GM20000 (cell line): ENCODE data around the gene SLC29A4.

Experiments
- DNase-seq: peaks from one replicate; pipeline ENCODE4 v3.0.0; 2012; ENCODE audit warnings: low spot score
- CTCF ChIP-seq: IDR thresholded peaks from 2 replicates; pipeline ENCODE4 v1.5.1; 2012; ENCODE audit warnings: mild to moderate bottlenecking, control low read depth; ENCODE audit errors: extremely low read depth, missing control alignments

The SLC29A4 gene

GRCh38 chr7:5348134-5349004 is 65.6 kb downstream of the SLC29A4 start:
- TF ChIP-seq CTCF: no peak
- DNase-seq: no peak

GRCh38 chr7:5349005-5349380 is 66.2 kb downstream of the SLC29A4 start:
- TF ChIP-seq CTCF: no peak
- DNase-seq: no peak

DNA sequence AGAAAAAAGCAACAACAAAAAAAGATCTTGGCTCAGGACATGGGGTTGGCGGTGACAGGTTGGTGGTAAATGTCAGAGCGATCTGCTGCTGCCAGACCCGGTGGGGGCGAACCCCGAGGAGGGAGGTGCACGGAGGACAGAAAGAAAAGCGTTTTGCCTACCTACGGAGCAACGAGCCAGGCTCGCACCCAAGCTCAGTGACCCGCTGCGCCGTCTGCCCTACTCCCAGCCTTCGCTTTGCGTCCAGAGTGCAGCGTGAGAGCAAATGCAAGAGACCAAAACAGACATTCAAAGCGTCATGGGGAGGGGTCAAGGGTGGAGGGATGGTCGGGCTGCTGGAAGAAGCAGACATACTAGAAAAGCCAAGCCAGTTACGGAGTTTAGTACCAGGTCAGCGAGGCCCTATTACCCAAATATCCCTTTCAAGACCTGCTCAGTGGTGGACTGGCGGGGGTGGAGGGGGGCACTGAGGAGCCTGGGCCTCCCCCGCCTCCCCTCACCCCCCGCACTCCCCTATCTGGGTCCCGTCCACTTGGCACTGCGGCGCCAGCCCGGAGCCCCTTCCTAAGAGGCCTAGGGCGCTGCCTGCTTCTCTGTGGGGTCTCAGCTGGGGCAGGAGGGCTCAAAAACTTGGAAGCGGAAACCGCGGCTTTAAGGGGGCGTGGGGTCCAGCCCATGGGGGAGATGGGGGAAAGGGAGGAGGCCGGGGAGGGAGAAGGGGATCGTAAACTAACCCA is 66.9 kb downstream of the SLC29A4 start:
- DNase-seq: no peak
- TF ChIP-seq CTCF: no peak

- DNase-seq: no peak
- TF ChIP-seq CTCF: no peak
These were observed 67.4 kb downstream of the SLC29A4 start for GRCh38 chr7:5350174-5350463.

- TF ChIP-seq CTCF: no peak
- no peak for DNase-seq
These were observed 68.0 kb downstream of the SLC29A4 start for GRCh38 chr7:5350600-5351385.

DNA sequence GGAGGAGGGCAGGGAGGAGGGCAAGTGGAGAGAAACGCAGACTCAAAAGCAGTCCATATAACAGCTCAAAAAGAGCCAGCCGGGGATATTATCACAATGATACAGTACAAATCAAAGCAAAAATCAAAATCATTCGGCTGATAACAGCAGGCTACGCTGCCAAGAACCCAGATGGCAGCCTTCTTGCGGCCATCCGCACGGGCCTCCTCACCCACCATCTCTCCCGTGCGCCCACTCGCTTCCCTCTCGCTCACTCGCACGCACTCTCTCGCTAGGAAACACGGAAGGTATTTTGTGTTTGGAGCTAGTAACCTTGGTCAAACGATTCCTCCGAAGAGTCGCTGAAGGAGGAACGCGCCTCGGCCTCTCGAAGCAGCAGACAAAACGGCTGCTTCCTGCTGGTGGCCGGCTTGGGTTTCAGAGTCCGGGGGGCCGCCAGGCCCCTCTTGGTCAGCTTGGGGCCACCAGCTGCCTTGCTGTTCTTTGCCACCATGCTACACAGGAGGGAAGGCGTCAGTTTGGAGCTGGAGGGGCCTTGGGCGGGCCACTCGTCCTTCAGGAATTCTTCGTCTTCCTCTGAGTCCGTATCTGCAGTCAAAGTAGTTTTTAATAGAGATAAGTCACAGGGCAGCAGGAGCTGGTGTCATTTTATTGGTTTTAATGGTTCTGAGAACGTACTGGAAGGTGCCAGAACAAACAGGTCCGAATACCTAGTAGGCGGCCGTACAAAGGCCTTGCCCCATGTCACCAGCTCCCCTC is 68.9 kb downstream of the SLC29A4 start:
- TF ChIP-seq CTCF: no peak
- no peak for DNase-seq
